ENCODE results near the gene MS4A2.

DNA sequence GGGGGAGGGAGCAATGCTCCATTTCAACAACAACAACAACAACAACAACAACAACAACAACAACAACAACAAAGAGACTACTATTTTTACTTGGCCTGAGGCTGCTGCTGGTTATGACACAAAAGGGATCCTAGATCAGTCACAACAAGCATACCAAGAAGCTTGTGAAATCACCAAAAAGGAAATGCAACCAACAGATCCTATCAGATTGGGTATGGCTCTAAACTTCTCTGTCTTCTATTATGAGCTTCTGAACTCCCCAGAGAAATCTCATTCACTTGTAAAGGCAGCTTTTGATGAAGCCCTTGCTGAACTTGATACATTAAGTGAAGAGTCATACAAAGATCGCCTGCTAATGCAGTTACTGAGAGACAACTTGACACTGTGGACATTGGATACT lies 10.5 kb upstream of the MS4A2 start:
- TF ChIP-seq, protein P1, sequence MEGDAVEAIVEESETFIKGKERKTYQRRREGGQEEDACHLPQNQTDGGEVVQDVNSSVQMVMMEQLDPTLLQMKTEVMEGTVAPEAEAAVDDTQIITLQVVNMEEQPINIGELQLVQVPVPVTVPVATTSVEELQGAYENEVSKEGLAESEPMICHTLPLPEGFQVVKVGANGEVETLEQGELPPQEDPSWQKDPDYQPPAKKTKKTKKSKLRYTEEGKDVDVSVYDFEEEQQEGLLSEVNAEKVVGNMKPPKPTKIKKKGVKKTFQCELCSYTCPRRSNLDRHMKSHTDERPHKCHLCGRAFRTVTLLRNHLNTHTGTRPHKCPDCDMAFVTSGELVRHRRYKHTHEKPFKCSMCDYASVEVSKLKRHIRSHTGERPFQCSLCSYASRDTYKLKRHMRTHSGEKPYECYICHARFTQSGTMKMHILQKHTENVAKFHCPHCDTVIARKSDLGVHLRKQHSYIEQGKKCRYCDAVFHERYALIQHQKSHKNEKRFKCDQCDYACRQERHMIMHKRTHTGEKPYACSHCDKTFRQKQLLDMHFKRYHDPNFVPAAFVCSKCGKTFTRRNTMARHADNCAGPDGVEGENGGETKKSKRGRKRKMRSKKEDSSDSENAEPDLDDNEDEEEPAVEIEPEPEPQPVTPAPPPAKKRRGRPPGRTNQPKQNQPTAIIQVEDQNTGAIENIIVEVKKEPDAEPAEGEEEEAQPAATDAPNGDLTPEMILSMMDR (IDR thresholded peaks at IDR 0.05 in 2 of 3, conservative IDR thresholded peaks at IDR 0.05 in 1 of 3; ENCODE audit: borderline replicate concordance in 1 of 3, insufficient read depth in 1 of 3, low read depth in 2 of 3, low read length in 2 of 3), result no peak
- TF ChIP-seq RAD21 (IDR thresholded peaks at IDR 0.05; ENCODE audit: low read depth), result no peak
- no peak for TF ChIP-seq EGR1 (IDR thresholded peaks at IDR 0.05; ENCODE audit: low read depth)
- TF ChIP-seq, protein P2, sequence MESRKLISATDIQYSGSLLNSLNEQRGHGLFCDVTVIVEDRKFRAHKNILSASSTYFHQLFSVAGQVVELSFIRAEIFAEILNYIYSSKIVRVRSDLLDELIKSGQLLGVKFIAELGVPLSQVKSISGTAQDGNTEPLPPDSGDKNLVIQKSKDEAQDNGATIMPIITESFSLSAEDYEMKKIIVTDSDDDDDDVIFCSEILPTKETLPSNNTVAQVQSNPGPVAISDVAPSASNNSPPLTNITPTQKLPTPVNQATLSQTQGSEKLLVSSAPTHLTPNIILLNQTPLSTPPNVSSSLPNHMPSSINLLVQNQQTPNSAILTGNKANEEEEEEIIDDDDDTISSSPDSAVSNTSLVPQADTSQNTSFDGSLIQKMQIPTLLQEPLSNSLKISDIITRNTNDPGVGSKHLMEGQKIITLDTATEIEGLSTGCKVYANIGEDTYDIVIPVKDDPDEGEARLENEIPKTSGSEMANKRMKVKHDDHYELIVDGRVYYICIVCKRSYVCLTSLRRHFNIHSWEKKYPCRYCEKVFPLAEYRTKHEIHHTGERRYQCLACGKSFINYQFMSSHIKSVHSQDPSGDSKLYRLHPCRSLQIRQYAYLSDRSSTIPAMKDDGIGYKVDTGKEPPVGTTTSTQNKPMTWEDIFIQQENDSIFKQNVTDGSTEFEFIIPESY (IDR thresholded peaks at IDR 0.05; ENCODE audit: extremely low read depth, insufficient replicate concordance, low read length), result no peak
- TF ChIP-seq POLR2A (IDR thresholded peaks at IDR 0.05; ENCODE audit: borderline replicate concordance, extremely low read depth, insufficient read depth, insufficient read length), result no peak
- TF ChIP-seq SIN3A (IDR thresholded peaks at IDR 0.05; ENCODE audit: low read depth), result no peak
- TF ChIP-seq POLR2AphosphoS5 (IDR thresholded peaks at IDR 0.05; ENCODE audit: low read depth, low read length), result no peak
- no peak for TF ChIP-seq SP1 (IDR thresholded peaks at IDR 0.05; ENCODE audit: low read depth)
- no peak for TF ChIP-seq TCF7L2 (IDR thresholded peaks at IDR 0.05; ENCODE audit: borderline replicate concordance, extremely low read depth, insufficient read depth, insufficient read length)
- TF ChIP-seq, protein P3, sequence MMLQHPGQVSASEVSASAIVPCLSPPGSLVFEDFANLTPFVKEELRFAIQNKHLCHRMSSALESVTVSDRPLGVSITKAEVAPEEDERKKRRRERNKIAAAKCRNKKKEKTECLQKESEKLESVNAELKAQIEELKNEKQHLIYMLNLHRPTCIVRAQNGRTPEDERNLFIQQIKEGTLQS (IDR thresholded peaks at IDR 0.05), result no peak
- no peak for TF ChIP-seq EZH2 (IDR thresholded peaks at IDR 0.05)
- TF ChIP-seq, protein P4, sequence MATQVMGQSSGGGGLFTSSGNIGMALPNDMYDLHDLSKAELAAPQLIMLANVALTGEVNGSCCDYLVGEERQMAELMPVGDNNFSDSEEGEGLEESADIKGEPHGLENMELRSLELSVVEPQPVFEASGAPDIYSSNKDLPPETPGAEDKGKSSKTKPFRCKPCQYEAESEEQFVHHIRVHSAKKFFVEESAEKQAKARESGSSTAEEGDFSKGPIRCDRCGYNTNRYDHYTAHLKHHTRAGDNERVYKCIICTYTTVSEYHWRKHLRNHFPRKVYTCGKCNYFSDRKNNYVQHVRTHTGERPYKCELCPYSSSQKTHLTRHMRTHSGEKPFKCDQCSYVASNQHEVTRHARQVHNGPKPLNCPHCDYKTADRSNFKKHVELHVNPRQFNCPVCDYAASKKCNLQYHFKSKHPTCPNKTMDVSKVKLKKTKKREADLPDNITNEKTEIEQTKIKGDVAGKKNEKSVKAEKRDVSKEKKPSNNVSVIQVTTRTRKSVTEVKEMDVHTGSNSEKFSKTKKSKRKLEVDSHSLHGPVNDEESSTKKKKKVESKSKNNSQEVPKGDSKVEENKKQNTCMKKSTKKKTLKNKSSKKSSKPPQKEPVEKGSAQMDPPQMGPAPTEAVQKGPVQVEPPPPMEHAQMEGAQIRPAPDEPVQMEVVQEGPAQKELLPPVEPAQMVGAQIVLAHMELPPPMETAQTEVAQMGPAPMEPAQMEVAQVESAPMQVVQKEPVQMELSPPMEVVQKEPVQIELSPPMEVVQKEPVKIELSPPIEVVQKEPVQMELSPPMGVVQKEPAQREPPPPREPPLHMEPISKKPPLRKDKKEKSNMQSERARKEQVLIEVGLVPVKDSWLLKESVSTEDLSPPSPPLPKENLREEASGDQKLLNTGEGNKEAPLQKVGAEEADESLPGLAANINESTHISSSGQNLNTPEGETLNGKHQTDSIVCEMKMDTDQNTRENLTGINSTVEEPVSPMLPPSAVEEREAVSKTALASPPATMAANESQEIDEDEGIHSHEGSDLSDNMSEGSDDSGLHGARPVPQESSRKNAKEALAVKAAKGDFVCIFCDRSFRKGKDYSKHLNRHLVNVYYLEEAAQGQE (IDR thresholded peaks at IDR 0.05; ENCODE audit: low read depth), result no peak
- TF ChIP-seq JUND (IDR thresholded peaks at IDR 0.05), result no peak
- no peak for TF ChIP-seq EZH2phosphoT487 (IDR thresholded peaks at IDR 0.05; ENCODE audit: borderline replicate concordance)

Measured in HCT116 (cell line).